Smooth muscle cell (in vitro differentiated cells): Measurements from ENCODE around the gene IL23R. TPM values are rescaled to one million over a fixed set of nuclear protein-coding genes. Genes with fewer than 3 reads are reported as not detected.

Experiments
- DNase-seq: peaks from one replicate; lab custom pipeline; 2025; ENCODE audit not compliant: unreplicated experiment; lab: John Stamatoyannopoulos, UW
- H2AFZ ChIP-seq: fragments of 200-600 bp; sonication (generic); 2 replicates; pipeline ENCODE4 v1.6.0; 2016; ENCODE audit warnings: antibody characterized with exemption, low read depth, mild to moderate bottlenecking
- H3F3A ChIP-seq: fragments of 200-600 bp; sonication (generic); 2 replicates; pipeline ENCODE4 v1.6.0; 2017; ENCODE audit warnings: antibody characterized with exemption, low read depth
- H3K27ac ChIP-seq: fragments of 200-600 bp; sonication (generic); 2 replicates; pipeline ENCODE4 v1.5.1; 2016; ENCODE audit warnings: low read depth, mild to moderate bottlenecking
- H3K27me3 ChIP-seq: fragments of 200-600 bp; sonication (generic); 2 replicates; pipeline ENCODE4 v1.6.1; 2016; ENCODE audit warnings: low read depth, mild to moderate bottlenecking
- H3K36me3 ChIP-seq: fragments of 200-600 bp; sonication (generic); 2 replicates; pipeline ENCODE4 v1.5.1; 2016; ENCODE audit warnings: low read depth
- H3K4me1 ChIP-seq: fragments of 200-600 bp; sonication (generic); 2 replicates; pipeline ENCODE4 v1.5.1; 2016; ENCODE audit warnings: low read depth
- H3K4me2 ChIP-seq: fragments of 200-600 bp; sonication (generic); 2 replicates; pipeline ENCODE4 v1.6.0; 2016; ENCODE audit warnings: mild to moderate bottlenecking
- H3K4me3 ChIP-seq: fragments of 200-600 bp; sonication (generic); 2 replicates; pipeline ENCODE4 v1.5.1; 2016; ENCODE audit warnings: mild to moderate bottlenecking
- H3K79me2 ChIP-seq: fragments of 200-600 bp; sonication (generic); 2 replicates; pipeline ENCODE4 v1.6.0; 2016; ENCODE audit warnings: low read depth, mild to moderate bottlenecking
- H3K9ac ChIP-seq: fragments of 200-600 bp; sonication (generic); 2 replicates; pipeline ENCODE4 v1.6.0; 2016; ENCODE audit warnings: low read depth
- H3K9me3 ChIP-seq: fragments of 200-600 bp; sonication (generic); replicated peaks from 2 replicates; pipeline ENCODE4 v1.5.1; 2016; ENCODE audit warnings: low read depth
- H4K20me1 ChIP-seq: fragments of 200-600 bp; sonication (generic); 2 replicates; pipeline ENCODE4 v1.6.0; 2016; ENCODE audit warnings: low read depth
- CTCF ChIP-seq: fragments of 200-600 bp; sonication (generic); IDR thresholded peaks from 2 replicates; pipeline ENCODE4 v1.5.1; 2017; ENCODE audit warnings: borderline replicate concordance, mild to moderate bottlenecking, antibody characterized with exemption; ENCODE audit not compliant: insufficient read depth, poor library complexity, severe bottlenecking
- WGBS: methylation state at CpG from one replicate; pipeline ENCODE4 v1.1.7; 2016; ENCODE audit warnings: low lambda C conversion rate; 5-methylcytosine and 5-hydroxymethylcytosine counted together
- polyA plus RNA-seq: library from polyadenylated mRNA; unstranded; fragments of >200 nt; fragmentation: Nextera tagmentation; extraction: Ambion mirVana; gene quantifications from 2 replicates; pipeline ENCODE4 v1.2.1, GENCODE V29; 2016
- total RNA-seq: library from RNA; depleted of rRNA; stranded (reverse); fragments of >200 nt; gene quantifications from 2 replicates; pipeline ENCODE4 v1.2.3, GENCODE V29; 2014

The IL23R gene
- total and polyA plus RNA-seq, 2 experiments from 2014 or later, result not detected

GRCh38 chr1:67227196-67227595 lies 60.9 kb downstream of the IL23R start:
- Histone ChIP-seq H3K27me3 (no peaks in the 10 kb centered on the region), H3K79me2 (no peaks in the 10 kb centered on the region), H3K4me3 (no peak overlapping the region), H3K27ac (no peak overlapping the region), H2AFZ (no peak overlapping the region), H3K36me3 (no peaks in the 10 kb centered on the region), H3K9me3 (no peaks in the 10 kb centered on the region), H3K9ac (no peak overlapping the region), H4K20me1 (no peaks in the 10 kb centered on the region), H3K4me1 (no peaks in the 10 kb centered on the region), H3K4me2 (no peak overlapping the region), H3F3A (no peaks in the 10 kb centered on the region)
- WGBS, result 79% methylated on average over 1 of the region's 1 CpG
- TF ChIP-seq CTCF, result no peak
- DNase-seq, result no peak

DNA sequence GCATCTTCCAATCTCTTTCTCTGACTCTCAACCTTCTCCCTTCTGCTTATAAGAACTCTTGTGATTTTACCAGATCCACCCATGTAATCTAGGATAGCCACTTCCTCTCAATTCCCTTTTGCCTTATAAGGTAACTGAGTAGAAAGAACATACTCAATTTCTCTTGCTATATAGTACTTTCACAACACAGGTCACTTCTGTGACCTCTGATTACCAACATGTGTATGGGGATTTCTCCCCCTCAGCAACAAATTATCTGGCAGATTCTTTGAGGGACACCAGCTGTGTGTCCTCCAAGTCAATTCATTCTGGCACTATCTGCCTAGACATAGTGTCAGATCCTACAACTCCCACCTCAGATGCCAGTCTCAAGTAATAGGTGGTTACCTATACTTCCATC lies 62.5 kb downstream of the IL23R start:
- TF ChIP-seq CTCF, result no peak
- no peak overlapping the region for H3K4me3 ChIP-seq

DNA sequence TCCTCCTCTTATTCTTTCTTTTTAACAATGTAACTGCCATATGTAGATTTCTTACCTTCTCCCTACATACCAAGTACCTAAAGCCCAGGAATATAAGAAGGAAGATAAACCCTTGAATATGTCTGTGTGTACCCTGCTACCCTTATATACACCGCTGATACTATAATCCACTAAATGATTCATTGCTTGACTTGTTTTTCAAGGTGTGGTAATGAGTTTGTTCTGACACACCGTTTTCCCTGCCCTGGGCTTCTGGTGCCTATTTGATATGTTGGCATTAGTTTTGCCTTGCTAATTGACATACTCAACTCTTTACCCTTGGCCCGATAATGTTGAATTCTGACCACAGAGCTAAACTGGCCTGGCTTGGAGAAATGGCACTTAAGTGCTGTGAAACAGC lies 64.3 kb downstream of the IL23R start:
- Histone ChIP-seq H3K4me2 (no peak overlapping the region), H3K4me1 (no peaks in the 10 kb centered on the region), H3F3A (no peaks in the 10 kb centered on the region), H3K79me2 (no peaks in the 10 kb centered on the region), H3K27me3 (no peaks in the 10 kb centered on the region), H3K36me3 (no peaks in the 10 kb centered on the region), H3K4me3 (no peak overlapping the region), H3K9me3 (no peaks in the 10 kb centered on the region), H3K27ac (no peak overlapping the region), H3K9ac (no peak overlapping the region), H4K20me1 (no peaks in the 10 kb centered on the region), H2AFZ (no peak overlapping the region)
- 54% methylated on average over 3 of the region's 3 CpGs for WGBS
- DNase-seq, result no peak
- no peak for TF ChIP-seq CTCF

More for the DNA sequence above, 62.5 kb downstream of the IL23R start:
- H3K27me3 ChIP-seq, result no peaks in the 10 kb centered on the region
- H3K9me3 ChIP-seq, result no peaks in the 10 kb centered on the region
- H3K4me1 ChIP-seq, result no peaks in the 10 kb centered on the region
- no peak overlapping the region for H2AFZ ChIP-seq
- no peaks in the 10 kb centered on the region for H3F3A ChIP-seq
- no peak overlapping the region for H3K4me2 ChIP-seq
- DNase-seq, result no peak
- H3K9ac ChIP-seq, result no peak overlapping the region
- H3K79me2 ChIP-seq, result no peaks in the 10 kb centered on the region
- no peaks in the 10 kb centered on the region for H3K36me3 ChIP-seq
- H3K27ac ChIP-seq, result no peak overlapping the region
- H4K20me1 ChIP-seq, result no peaks in the 10 kb centered on the region

DNA sequence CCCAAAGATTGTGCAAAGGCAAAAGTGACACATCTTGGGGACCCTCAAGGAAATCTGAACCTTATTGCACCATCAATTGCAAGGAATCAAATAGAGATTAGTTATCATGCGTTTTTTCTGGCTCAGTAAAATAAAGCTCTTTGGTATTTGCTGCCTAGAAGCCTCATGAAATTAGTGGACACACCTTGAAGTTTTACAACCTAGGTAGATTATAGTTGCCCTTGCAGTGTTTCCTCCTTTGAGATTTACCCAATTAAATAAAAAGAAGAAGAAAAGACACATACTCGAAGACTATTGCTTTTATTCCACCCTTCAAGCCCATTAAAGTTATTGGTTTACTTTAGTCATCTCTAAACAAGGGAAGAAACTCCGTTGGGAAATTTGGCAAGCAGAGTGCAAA lies 70.0 kb downstream of the IL23R start:
- H3K36me3 ChIP-seq, result no peaks in the 10 kb centered on the region
- no peaks in the 10 kb centered on the region for H3K4me1 ChIP-seq
- no peak overlapping the region for H3K27ac ChIP-seq
- WGBS, result 62% methylated on average over 3 of the region's 3 CpGs
- no peak for DNase-seq
- TF ChIP-seq CTCF, result no peak
- no peaks in the 10 kb centered on the region for H3K79me2 ChIP-seq
- no peak overlapping the region for H3K4me2 ChIP-seq
- H3K9ac ChIP-seq, result no peak overlapping the region
- H3K4me3 ChIP-seq, result no peak overlapping the region
- H4K20me1 ChIP-seq, result no peaks in the 10 kb centered on the region
- H3K9me3 ChIP-seq, result no peaks in the 10 kb centered on the region
- H2AFZ ChIP-seq, result no peak overlapping the region
- H3F3A ChIP-seq, result no peaks in the 10 kb centered on the region
- H3K27me3 ChIP-seq, result no peaks in the 10 kb centered on the region
